ENCODE data around the gene PCSK2.

GRCh38 chr20:17262786-17263185 lies 35.9 kb downstream of the PCSK2 start:
- TF ChIP-seq, protein P1, sequence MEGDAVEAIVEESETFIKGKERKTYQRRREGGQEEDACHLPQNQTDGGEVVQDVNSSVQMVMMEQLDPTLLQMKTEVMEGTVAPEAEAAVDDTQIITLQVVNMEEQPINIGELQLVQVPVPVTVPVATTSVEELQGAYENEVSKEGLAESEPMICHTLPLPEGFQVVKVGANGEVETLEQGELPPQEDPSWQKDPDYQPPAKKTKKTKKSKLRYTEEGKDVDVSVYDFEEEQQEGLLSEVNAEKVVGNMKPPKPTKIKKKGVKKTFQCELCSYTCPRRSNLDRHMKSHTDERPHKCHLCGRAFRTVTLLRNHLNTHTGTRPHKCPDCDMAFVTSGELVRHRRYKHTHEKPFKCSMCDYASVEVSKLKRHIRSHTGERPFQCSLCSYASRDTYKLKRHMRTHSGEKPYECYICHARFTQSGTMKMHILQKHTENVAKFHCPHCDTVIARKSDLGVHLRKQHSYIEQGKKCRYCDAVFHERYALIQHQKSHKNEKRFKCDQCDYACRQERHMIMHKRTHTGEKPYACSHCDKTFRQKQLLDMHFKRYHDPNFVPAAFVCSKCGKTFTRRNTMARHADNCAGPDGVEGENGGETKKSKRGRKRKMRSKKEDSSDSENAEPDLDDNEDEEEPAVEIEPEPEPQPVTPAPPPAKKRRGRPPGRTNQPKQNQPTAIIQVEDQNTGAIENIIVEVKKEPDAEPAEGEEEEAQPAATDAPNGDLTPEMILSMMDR (IDR thresholded peaks at IDR 0.05; ENCODE audit: poor library complexity) = no peak
- TF ChIP-seq EZH2 (IDR thresholded peaks at IDR 0.05; ENCODE audit: borderline replicate concordance) = no peak
